HG02870 (cell line): Measurements from ENCODE around the gene PPFIA4.
"Not testable (repeated sequence)": the region's sequence is repeated elsewhere in the genome, so short reads cannot be mapped to it uniquely, and the experiment has no call there.

Experiments
- ATAC-seq: cut with Tn5 transposase; IDR thresholded peaks from one replicate; pipeline ENCODE4 v1.9.1; 2021; ENCODE audit warnings: mild to moderate bottlenecking, moderate library complexity; ENCODE audit not compliant: unreplicated experiment

Gene PPFIA4

DNA sequence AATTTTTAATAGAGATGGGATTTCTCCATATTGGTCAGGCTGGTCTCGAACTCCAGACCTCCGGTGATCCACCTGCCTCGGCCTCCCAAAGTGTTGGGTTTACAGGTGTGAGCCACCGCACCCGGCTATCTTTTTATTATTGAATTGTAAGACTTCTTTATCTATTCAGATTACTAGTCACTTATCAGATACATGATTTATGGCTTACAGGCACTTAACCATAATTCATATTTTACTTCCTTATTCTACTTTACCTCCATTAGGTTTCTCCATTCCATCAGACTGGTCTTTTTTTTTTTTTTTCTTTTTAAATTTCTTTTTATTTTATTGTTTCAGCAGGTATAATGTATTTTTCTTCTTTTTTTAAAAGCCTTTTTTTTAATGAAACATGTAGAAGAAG is 14.7 kb upstream of the PPFIA4 start:
- ATAC-seq, result no peak

DNA sequence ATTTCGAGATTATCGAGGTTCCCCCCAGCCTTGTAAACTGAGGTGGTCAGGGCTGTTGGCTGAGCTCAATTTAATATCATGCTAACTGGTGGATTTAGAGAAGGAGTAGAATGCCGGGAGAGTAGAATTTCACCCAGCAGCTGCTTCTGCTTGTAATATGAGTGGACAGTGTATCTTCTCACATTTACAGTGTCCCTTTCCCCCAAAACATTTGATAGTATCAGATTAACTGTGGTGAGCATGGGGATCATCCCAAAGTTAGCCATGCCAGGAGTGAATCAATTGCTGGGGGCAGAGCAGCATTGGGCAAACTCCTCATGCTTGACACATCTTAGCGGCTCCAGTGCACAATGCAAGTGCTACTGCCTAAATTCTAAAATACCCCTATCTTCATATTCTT is 9.2 kb upstream of the PPFIA4 start:
- no peak for ATAC-seq

DNA sequence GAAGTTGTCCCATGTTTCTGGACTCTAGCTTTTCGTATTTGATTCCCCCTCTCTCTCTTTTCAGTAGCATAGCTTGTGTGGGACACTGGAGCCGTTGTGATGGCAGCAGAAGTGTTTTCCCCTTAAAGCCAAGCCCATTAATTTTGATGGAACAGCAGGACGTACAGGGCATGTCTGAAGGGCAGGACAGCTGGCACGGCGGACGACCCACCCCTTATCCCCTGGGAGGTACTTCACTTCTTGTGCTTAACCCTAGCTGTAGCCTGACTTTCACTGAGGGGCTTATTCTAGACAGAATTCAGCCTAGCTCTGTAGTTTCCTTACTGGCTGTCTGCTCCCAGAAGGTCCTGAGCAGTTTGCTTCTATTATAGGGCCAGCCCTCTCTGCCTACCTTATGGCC is 8.6 kb upstream of the PPFIA4 start:
- ATAC-seq, result no peak

DNA sequence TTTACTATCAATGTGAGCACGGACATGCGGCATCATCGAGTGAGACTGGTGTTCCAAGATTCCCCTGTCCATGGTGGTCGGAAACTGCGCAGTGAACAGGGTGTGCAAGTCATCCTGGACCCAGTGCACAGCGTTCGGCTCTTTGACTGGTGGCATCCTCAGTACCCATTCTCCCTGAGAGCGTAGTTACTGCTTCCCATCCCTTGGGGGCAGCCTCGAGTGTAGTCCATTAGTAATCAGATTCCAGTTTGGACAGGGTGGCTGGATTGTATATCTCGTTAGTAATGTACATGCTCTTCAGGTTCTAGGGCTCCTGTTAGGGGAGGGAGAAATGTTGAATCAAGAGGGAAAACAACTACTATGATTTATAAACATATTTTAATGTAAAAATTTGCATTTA is 3.4 kb upstream of the PPFIA4 start:
- ATAC-seq, result not testable (repeated sequence)

DNA sequence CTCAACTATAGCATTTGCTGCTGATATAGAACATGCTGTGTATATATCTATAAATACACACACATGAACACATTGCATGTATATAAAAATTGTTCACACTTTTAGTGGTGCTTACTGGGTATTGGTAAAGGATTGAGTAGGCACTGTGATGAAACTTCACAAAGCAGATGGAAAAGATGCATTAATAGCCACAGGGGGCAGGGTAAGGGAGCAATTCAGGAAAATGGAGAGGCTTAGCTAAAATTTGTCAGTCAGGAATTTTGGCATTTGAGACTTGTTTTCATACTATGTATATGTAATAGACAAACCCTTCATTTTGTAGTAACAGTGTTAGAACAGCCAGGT is 633 bp upstream of the PPFIA4 start:
- ATAC-seq, result no peak

DNA sequence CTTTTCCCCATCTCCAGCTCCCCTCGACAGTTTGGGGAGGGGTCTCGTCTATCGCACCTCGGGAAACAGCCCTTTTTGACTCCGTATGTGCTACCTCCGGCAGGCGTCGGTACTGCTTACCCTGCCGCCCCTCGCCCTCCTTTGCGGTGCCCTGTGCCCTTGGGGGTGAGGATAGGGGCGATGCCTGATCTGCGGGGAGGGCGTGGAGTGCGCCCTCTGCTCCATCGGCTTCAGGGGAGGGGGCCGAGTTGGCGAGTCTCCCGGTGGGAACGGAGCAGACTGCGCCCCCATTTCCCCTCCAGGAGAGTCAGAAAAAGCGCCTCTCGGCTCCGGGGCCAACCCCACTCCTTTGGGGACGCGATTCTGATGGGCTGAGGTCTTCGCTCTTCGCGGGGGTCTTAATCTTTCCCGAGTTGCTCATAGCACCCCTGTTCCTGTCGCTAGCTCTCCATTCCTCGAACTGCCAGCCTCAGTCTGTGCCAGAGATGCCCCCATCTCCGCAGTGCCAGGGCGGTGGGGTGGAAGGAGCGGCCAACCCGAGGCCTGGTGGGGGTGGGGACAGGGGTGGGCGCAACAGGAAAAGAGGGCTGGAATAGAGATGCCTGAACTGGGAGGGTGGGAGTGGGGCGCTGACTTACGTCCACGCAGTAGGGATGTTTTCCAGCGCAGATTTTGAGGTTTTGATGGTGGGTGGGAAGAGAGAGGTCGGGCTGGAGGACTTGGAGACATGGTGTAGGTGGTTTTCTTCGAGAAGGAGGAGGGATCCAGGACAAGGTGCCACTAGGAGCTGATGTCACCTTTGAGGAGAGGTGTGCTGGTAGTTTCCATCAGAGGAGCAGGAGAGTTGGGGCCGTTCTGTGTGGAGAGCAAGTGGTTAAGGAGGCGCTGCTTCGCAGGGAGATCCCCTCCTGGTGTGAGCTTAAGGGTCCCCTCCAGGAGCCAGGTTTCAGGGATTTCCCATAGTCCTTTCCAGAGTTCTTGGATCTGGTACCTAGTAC is 674 bp downstream of the PPFIA4 start:
- ATAC-seq, result peak; percentile 14

DNA sequence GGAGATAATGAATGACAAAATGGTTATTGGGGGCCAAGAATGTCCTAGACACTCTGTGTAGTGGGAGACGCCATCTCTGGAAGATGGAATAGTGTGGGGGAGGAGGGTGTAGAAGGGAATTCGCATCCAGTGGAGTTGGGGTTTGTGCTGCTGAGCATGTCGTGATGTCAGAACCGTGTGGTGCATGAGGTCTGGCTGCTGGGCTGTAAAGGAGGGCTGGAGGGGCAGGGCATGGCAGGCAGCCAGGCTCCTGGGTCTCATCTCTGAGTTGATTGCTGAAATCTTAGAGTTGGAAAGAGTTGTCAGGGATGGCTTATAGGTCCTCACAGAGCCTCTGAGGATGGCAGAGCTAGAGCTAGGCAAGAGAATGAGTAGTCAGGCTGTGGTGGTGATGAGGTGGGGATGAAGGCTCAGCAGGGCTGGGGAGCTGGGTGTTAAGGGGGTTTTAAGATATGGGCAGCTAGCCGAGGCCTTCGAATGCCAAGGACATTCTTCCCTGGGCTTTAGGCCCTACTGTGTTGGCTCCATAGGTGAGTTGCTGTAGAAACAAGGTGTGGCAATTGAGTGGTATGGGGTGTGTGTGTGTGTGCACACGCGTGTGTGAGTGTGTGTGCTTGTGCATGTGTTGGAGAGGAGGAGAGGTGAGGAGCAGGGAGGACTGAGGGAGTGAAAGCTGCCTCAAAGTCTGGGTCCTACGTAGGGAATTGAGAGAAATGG is 1.9 kb downstream of the PPFIA4 start:
- ATAC-seq, result no peak

DNA sequence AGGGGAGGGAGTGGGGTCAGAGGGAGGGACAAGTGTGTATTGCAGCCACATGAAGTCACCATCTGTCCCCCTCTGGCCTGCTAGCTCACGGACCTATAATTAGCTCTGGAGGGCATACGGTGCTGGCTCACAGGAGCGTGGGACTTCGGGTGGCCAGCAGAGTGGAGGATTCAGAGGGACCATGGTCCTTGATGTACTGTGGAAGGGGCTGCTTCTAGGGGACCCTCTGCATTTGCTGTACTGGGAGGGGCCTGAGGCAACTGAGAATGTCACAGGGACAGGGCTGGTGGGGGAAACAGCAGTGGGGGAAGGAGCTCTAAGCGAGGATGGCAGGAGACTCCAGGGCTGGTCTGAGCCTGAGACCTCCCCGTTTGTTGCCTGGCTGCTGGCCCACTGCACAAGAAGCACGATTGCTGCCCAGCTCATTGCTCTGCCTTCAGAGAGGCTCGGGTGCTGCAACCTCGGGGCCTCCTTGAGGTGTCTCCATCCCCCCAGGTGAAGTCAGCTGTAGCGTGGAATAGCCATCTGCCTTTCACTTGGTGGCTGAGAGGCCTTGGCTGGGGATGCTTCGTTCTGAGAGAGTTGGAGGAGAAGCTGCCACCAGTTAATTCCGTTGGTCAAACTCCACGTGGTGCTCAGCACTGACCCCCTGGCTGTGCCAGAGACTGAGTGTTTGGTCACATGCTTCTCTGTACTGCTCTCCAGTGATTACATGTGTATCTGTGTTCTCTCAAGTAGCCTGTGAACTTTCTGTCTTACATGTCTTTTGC is 2.7 kb downstream of the PPFIA4 start:
- no peak for ATAC-seq

DNA sequence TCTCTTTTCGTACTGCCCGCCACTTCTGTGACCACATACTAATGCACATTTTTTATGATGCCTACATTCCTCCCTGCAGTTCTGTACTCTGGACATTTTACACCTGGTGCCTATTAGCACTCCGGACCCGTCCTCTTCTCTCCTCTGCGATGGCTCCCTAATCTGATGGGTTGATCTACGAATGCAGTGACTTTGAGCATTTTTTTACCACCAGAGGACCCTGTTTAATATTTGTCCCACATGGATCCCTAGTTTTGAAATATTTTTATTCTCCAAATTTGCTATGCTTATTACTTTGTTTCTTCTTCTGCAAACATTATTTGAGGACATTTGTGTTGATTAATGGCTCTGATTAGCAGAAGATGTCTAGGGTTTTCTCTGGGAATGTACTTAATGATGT is 5.2 kb downstream of the PPFIA4 start:
- ATAC-seq, result no peak

DNA sequence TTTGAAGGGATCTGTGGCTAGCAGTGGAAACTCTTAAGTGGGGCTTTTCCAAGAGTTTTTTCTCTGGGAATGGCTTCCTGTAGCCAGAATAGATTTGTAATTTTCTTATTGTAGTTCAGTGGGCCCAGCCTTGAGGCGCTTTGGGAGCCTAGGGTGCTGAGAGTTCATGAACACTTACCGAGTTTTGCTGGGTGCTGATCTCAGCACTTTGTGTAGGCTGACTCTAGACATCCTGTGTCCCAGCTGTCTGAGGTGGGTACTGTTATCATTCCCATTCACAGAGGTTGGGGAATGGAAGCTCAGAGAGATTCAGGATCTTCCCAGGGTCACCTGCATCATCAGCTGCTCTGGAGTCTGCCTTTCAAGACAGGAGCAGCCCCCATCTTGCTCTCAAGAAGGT is 7.0 kb downstream of the PPFIA4 start:
- ATAC-seq, result no peak

DNA sequence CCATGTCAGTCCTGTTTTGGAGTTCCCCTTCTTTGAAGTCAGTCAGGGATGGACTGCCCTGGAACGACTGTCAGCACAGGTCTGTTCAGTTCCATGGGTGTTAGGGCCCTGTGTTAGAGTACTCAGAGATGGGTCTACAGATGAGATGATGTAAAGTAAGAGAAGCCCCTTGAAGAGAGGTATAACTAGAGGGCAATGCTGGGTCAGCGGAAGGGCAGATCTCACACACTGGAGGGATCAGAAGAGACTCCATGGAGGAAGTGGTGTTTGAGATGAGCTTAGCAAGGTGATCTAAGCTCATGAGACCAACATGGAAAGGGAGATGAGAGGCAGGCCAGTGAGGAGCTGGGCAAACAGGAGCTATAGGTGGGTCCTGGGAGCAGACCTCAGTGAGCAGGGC is 7.6 kb downstream of the PPFIA4 start:
- ATAC-seq, result no peak

DNA sequence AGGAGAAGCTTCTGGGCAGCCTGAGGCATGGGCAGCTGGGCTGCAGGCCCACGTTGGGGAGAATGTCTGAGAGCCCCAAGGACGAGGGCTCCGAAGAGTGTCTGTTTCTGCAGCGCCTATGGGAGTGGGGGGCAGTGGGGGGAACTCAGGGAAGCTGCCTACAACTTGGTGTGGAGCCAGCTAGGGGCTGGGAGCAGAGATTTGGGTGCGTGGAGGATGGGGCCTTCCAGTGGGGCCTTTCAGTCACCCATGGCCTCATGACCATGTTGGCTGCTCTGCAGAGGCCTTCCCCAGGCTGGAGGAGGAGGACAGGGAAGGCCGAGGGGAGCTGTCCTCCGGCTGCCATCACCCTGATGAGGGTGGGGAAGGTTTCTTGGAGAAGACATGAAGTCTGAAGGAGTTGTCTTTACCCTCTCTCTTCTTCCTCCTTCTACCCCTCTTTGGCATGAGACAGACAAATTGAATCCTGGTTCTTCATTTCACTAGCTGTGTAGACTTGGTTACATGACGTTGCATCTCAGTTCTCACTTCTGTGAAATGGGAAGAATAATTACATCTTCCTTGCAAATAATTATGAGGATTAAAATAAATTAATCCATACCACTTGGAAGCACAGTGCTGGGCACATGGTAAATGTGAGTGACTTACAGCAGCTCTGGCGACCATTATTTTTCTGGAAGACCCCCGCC is 8.3 kb downstream of the PPFIA4 start:
- no peak for ATAC-seq

DNA sequence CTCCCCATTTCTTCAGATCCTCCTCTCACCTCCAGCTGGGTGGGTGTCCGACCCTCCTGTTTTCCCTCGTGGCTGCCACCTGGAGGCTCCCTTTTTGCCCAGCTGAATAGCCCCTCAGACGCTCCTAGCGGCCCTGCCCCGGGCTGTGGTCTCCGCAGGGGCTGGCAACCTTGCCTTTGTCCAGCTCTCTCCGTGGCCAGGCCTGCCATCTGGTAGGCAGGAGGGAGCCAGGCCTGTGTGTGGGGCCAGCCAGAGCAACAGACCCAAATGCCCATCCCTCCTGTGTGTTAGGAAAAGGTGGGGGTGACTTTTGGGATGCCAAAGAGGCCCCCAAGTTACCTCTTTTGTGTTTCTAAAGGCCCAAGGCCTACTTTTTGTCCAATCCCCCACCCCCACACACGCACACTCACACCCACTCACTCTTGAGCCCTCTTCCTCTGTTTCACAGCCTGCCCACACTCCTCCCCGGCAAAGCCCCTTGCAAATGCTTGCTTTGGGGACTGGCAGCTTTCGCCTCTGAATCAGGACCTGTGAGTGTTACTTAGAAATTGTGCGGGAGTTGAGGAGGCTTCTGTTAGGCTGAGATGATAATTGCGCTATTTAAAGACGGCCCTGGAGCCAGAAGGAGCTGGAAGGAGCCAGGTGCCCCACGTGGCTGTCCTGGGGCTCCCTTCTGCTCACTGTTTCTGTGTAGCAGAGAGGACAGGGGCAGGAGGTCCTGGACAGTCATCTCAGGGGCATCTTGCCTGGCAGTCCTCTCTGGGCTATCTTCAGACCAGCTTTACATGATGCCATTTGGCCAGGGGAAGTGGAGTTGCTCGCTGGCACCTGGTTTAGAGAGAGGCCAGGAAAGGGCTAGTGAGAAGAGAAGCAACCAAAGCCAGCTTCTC is 9.1 kb downstream of the PPFIA4 start:
- ATAC-seq, result no peak

DNA sequence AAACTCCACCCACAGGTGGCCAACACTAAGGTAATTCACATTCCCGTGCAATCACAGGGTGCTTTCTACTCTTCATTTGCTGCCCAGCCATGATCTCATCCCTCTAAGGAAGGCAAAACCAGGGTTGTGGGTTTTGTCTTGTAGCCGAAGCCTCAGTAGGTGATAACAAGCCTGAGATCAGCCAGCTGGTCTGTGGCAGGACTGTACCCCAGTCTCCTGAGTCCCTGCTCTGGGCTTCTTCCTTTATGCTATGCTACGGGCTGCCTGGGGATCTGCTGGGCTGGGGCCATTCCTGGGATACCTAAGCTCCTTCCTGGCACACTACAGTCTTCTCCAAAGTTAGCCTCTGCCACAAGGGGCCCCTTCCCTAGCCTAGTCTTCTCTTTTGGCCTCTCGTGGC is 9.8 kb downstream of the PPFIA4 start:
- no peak for ATAC-seq

DNA sequence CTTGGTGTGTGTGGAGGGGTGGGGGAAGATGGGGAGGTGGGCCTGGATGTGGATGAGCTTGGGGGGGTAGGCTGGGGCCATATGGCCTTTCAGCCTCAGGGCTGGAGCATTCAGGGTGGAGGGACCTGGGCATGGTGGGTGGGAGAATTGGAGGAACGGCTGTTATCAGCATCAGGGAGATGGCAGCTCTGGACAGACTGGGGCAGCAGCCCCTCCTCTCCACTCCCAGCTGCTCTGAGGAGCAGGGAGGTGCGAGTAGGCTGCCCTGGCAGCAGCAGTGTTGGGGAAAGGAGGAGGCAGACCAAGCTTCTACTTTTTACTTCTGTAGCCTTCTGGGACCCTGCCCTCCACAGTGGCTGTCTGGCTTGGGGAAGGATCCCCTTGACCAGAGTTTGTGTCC is 10.2 kb downstream of the PPFIA4 start:
- ATAC-seq, result no peak

DNA sequence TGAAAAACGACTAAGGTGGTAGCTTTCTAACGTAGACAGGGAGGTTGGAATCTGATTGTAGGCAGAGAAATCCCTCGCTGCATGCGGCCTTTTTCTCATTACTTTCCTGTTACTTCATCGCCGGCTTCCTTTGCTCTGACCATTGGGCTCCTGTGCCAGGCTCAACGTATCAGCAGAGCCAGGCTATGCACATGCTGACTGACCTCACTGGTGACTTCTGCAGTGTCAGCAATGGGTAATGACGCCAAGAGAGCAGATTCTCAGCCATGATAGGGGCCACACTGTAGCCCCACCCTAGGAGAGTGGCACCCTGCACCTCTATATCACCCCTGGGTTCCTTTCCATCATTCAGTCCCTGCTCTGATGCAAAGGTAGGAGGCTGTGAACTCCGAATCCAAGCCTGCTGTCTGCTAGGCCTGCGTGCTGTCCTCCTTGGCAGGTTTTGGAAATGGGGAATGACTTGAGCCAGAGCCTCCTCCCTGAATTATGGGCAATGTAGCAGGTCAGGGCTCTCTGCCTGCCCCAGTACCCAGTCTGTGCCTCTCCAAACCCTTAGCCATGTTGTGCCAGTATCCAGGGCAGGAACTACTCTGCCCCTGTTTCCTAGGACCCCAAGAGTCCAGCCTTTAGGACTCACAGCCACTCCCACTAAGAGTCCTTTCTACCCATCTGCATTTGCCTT is 11.4 kb downstream of the PPFIA4 start:
- ATAC-seq, result no peak

DNA sequence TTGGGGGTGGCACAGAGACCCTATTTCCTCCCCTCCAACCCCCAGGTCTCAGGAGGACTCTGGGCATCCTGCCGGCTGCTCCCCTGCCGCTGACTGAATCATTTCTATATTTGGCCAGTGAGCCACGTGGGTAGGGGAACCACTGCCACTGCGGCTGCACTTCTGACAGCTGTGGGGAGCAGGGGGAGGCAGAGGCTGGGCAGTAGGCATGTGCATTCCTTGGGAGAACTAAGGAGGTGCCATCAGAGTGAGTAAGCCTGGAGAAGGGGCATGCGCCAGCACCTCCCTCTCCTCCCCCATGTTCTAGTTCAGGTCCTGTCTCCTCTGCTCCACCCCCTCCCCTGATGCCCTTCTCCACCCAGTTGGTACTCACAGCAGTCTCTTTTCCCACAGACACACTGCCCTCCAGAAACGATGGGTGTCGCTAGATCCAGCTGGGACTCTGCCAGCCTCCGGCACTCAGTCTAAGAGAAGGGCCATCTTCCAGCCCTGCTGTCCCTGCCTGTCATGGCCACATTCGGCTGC is 12.0 kb downstream of the PPFIA4 start:
- ATAC-seq, result no peak

DNA sequence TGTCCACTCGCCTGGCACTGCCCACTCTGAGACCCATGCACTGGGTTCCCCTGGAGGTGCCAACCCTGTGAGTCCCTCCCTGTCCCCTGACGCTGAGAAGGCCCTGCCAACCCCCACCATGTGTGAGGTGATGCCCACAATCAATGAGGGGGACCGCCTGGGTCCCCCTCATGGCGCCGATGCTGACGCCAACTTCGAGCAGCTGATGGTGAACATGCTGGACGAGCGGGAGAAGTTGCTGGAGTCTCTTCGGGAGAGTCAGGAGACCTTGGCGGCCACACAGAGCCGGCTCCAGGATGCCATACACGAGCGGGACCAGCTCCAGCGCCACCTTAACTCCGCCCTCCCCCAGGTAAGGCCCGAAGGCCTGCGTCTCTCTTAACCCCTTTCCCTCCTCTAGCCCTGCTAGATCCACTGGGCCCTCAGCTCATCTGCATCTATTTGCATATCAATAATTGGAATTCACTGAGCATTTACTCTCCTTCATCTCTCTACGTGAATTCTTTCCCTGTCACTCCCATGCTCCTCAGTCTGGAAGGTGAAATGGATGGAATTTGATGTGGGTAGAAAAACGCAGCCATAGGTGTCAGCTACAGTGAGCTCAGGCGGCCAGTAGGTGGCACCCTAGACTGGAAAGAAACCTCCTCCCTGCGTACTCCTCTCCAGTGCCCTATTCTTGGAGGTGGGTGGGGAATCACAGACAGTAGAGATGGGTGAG is 12.8 kb downstream of the PPFIA4 start:
- no peak for ATAC-seq
